Thyroid gland (tissue), 4 donors: Measurements from ENCODE around the gene EP400.

ENCODE experiments used
- POLR2A ChIP-seq, 2 donors: fragments of 450-650 bp; IDR thresholded peaks; one replicate each; pipeline ENCODE4 v1.6.1; 2017; ENCODE audit warnings: antibody characterized with exemption in 2 of 2, mild to moderate bottlenecking in 2 of 2, moderate library complexity in 1 of 2
- TF ChIP-seq, protein P1 (sequence below), 6 experiments: fragments of 200-600 bp in 3 of 6; fragments of 450-650 bp in 3 of 6; sonication (generic) in 3 of 6; IDR thresholded peaks; one replicate each; pipeline ENCODE4 v1.5.1; 2016 to 2019; ENCODE audit warnings: antibody characterized with exemption in 6 of 6, mild to moderate bottlenecking in 2 of 6, inconsistent platforms in 1 of 6, moderate library complexity in 1 of 6

DNA sequence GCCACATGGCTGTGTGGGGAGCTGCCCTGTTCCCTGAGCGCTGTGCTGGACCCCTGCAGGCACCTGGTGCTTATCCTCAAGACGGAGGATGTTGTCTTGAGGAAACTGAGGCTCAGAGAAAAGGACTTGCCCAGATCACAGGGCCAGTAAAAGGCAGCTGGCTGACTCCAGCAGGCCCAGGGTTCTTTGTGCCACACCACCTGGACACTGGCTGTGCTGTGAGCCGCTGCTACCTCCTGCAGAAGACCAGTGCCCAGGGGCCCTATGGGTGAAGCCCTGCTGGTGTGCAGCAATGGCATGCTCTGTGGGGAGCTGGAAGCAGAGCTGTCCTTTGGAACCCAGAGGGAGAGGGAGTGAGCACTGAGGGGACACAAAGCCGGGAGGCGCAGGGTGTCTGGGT, 118.5 kb downstream of the EP400 start:
- TF ChIP-seq POLR2A (IDR thresholded peaks at IDR 0.05): no peak
- TF ChIP-seq, protein P1, sequence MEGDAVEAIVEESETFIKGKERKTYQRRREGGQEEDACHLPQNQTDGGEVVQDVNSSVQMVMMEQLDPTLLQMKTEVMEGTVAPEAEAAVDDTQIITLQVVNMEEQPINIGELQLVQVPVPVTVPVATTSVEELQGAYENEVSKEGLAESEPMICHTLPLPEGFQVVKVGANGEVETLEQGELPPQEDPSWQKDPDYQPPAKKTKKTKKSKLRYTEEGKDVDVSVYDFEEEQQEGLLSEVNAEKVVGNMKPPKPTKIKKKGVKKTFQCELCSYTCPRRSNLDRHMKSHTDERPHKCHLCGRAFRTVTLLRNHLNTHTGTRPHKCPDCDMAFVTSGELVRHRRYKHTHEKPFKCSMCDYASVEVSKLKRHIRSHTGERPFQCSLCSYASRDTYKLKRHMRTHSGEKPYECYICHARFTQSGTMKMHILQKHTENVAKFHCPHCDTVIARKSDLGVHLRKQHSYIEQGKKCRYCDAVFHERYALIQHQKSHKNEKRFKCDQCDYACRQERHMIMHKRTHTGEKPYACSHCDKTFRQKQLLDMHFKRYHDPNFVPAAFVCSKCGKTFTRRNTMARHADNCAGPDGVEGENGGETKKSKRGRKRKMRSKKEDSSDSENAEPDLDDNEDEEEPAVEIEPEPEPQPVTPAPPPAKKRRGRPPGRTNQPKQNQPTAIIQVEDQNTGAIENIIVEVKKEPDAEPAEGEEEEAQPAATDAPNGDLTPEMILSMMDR (IDR thresholded peaks at IDR 0.05): no peak
